Forelimb muscle (tissue), 1 donor: ENCODE results near the gene DST. TPM values are rescaled to one million over a fixed set of nuclear protein-coding genes. Genes with fewer than 3 reads are reported as not detected.

ENCODE experiments used
- DNase-seq: peaks from one replicate; pipeline ENCODE4 v3.0.0-alpha.2; 2013; ENCODE audit warnings: low read depth
- polyA plus RNA-seq: library from polyadenylated mRNA; unstranded; fragments of 120-200 nt; gene quantifications from one replicate; pipeline ENCODE4 v1.2.1, GENCODE V29; 2013; ENCODE audit not compliant: insufficient read length

DST gene
- polyA plus RNA-seq, 1 donor: 192 TPM

- no peak for DNase-seq
Measured at GRCh38 chr6:56483929-56484328, 158.8 kb downstream of the DST start.

GRCh38 chr6:56482525-56482924 is 160.2 kb downstream of the DST start:
- DNase-seq: no peak

- DNase-seq: no peak
Measured at GRCh38 chr6:56481957-56482356, 160.7 kb downstream of the DST start.

GRCh38 chr6:56480654-56481337 is 161.9 kb downstream of the DST start:
- DNase-seq: no peak

DNA sequence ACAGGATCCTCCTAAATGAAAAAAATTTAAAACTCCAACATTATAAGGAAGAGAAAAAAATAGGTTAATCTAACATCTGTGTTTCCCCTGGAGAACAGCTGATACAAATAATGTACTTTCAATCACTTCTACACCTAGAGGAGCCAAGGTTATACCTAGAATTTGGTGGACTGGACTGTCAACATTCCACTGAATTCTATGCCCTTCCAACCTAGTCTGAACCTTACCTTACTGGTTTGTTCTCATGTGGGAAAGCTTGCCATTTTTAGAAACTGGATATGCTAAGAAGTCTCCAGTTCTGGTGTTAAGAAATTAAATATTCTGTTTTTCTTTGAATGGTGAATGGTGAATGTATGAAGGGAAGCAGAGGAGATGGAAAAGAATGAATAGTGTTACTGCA is 162.4 kb downstream of the DST start:
- no peak for DNase-seq

- DNase-seq: no peak
Measured at GRCh38 chr6:56479381-56479780, 163.3 kb downstream of the DST start.

DNA sequence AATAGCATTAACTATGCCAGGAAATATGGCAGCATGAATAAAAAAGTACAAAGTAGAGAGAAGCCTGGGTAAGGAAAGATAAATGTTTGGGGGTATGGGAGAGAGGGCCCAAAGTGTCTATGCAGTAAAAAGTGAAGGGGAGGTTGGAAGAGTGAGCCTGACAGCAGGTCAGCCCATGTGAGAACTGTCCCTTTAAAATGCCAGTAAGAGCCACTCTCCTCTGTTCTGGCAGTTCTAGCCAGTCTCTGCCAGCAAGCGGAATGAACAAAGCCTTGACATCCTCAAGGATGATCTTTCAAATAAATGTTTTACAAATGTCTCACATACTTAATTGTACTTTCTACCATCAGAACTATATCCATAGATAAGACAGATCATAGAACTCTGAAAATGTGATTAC is 164.5 kb downstream of the DST start:
- DNase-seq: no peak

- no peak for DNase-seq
Measured at GRCh38 chr6:56477241-56477640, 165.4 kb downstream of the DST start.

DNA sequence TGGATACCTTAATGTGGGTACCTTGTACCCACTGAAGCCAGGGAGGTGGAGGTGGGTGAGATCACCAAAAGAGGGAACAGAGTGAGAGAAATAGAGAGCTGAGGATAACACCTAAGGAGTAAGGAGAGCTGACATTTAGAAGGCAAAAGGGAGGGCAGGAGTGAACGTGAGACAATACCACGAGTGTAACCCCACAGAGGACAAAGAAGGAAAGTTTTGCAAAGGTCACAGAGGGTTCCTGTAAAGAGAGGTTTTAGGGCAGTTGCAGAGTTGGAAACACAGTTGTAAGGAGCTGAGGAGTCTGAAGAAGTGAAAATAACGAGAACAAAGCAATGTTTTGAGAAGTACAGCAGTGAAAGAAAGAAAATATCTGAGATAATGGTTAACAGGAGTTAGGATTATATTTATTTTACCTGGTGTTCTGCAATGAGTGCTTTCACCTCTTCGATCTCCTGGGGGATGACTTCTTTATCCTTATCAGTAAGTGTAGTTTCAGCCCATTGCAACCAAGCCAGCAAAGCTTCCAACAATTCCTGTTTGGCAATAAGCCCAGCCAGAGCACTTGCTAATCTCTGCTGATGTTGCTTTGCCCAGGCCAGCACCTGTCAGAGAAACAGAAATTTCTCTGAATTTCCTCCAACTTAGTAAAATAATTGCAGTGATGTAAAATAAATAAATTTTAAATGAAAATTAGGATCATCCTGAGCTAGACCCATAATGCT is 166.8 kb downstream of the DST start:
- no peak for DNase-seq

DNA sequence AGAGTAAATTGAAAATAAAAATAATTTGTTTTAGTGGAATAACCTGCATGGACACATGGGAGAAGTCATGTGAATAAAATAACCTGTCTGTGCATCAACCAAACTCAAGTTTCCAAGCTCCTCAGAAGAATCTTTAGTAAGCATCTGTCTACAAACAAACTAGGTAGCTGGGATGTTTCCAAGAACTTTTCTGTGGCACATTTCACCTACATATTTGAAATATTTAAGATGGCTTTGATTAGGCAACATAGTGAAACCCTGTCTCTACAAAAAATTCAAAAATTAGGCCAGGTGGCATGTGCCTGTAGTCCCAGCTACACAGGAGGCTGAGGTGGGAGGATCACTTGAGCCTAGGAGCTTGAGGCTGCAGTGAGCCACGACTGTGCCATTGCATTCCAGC is 168.2 kb downstream of the DST start:
- no peak for DNase-seq

DNA sequence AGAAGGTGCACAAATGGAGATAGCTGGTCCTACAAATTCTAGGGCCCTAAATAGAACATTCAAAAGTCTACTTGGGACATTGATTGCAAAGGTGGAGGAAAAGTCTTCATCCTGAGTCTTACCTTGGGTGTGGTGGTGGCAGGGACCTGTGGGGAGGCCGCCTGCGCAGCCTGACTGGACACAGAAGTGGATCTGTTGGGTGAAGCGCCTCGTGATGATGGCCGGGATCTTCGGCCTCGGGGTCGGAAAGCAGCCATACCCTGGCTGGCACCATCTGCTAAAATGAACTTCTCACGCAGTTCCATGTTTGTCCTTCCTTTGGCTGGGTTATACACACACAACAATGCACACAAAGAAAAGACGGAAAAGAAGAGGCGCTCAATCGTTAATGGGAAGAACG is 179.2 kb downstream of the DST start:
- no peak for DNase-seq

DNA sequence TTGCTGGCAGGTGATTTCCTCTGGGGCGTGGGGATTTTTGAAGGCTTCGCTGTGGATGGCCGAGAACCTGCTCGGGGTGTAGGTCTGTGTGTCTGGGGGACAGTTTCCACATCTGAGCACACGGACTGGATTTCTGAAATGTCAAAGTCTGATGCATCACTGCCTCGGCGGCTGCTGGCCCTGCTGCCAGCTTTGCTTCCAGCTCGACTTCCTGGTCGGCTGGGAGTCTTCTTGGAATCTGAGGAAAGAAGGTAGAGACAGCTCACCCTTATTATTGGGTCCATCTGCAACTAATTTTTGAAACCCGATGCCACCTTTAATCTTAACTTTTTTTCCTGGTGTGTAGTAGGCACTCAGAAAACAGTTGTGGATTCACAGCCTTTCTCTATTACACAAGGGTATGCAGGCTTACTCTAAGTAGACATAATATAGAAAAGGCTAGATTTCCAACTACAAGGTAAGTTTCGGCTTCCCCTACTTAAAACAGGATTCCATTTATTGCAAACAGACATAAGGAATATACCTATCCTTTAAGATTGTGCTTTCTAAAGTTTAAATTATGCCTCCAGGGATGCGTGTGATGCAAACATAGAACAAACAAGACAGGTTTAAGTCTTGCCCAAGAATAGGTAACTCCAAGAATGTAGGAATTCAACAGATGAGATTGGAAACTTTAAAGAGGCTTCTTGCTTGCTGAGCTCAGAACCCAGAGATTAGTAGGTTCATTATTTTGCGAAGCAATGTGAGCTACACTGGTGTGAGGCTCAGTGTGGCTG is 183.5 kb downstream of the DST start:
- no peak for DNase-seq

- no peak for DNase-seq
Measured at GRCh38 chr6:56458324-56458884, 184.3 kb downstream of the DST start.

DNA sequence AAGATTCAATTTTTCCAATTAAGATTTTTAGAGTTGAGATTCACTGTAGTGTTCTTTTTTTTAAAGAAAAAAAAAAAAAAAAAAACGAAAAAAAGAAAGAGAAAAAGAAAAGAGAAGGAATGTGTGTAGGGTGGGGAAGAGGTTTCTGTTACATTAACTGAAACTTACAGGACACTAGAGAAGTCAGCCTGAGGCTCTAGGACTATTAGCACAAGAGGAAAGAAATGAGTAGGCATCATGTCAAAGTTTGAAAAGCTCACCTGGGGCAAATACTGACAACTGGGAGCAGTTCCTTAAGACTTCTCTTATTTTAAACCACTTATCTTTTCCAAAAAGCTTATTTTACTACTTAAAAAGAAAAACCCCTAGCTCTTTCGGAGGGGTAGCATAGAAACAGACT is 185.9 kb downstream of the DST start:
- no peak for DNase-seq

GRCh38 chr6:56450882-56451739 is 191.6 kb downstream of the DST start:
- DNase-seq: no peak

DNA sequence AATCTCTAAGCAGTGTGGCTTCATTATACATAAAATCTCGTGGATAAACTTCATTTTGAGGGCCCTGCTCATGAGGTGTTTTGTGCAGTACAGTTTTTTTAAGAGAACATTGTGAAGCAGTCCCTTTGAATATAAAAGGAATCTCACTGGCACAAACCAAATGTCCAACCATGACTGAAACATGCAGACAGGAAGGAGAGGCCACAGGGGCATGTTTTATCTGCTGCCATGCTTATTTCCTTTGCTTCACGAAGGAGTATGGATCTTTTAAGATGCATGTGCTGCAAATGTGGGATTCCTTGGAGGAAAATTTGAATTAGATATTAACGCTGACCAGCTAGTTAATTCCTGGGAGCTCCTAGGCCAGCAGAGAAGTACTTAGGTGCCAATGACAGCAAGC is 192.3 kb downstream of the DST start:
- DNase-seq: no peak

GRCh38 chr6:56448046-56448445 is 194.6 kb downstream of the DST start:
- DNase-seq: no peak

DNA sequence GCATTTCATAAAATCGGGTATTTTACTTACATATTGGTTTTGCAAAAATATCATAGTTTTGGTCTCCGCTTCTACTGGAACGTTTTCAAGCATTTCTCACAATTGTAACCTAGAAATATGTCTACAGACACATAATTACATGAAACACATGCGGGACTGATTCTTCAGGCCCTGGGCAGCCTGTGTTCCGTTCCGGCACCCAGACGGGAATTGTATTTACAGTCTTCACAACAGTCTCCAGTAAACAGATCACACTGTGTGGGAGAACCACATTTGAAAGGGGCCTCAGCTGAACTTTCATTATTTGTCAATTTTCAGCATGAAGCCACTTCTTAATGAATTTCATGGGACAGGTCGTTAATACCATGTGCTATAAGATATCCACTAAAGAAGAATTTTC is 196.9 kb downstream of the DST start:
- no peak for DNase-seq

DNA sequence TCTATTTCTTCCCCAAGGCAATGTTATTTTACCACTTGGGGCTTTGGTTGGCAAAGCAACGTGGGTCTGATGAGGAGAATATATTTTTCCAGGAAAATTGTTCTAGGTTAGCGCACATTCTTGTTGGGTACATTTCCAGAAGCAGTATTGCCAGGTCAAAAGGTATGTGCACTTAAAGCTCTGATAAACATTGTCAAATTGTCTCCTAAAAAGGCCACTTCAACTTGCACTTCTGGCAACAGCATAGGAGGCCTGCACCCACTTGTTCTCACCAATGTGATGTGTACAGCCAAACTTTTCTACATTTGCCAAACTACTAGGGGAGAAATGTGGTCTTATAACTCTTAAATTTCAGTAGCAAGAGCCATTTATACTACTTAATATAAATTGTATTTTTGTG is 197.8 kb downstream of the DST start:
- no peak for DNase-seq

DNA sequence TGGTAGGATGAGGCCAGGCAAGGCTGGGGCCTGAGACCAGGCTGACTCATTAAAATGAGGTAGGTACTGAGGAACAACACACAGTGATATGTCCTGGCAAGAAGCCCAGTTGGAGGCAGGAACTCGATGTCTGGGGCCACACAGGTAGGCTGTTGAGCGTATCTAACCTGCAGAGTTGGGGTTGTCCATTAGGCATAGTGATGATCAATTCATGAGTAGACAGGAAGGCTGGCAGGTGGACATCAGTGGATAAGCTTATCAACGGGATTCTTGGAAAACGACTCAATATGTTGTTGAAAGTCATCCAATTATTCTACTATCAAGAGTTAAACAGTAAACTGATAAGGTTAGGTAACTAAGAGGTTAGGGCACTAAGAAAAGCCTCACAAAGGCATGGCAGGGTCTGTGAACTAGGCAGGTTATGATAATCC is 202.1 kb downstream of the DST start:
- DNase-seq: no peak

- DNase-seq: no peak
Measured at GRCh38 chr6:56437171-56437900, 205.4 kb downstream of the DST start.
